ENCODE results near the gene GDF2.

GDF2 gene

GRCh38 chr10:47303105-47303504, 19.1 kb upstream of the GDF2 start:
- Histone ChIP-seq H3K27ac (no peak overlapping the region), H3K27me3 (ENCODE audit: control insufficient read depth, insufficient read depth, low read length) (no peaks in the 10 kb centered on the region), H3K79me2 (no peaks in the 10 kb centered on the region), H3K9me3 (ENCODE audit: control insufficient read depth, low read length) (no peaks in the 10 kb centered on the region), H3K36me3 (ENCODE audit: control insufficient read depth, insufficient read depth, low read length) (no peaks in the 10 kb centered on the region), H3K9ac (no peak overlapping the region), H3K4me1 (no peaks in the 10 kb centered on the region), H2AFZ (no peak overlapping the region), H3K4me3 (ENCODE audit: low read depth, low read length) (no peak overlapping the region), H3K4me2 (ENCODE audit: low read length) (no peak overlapping the region)
- TF ChIP-seq CTCF (IDR thresholded peaks at IDR 0.05) = no peak

- H3K9ac ChIP-seq = no peak overlapping the region
- H3K27me3 ChIP-seq (ENCODE audit: control insufficient read depth, insufficient read depth, low read length) = no peaks in the 10 kb centered on the region
- no peak for TF ChIP-seq CTCF (IDR thresholded peaks at IDR 0.05)
- no peak overlapping the region for H2AFZ ChIP-seq
- H3K4me3 ChIP-seq (ENCODE audit: low read depth, low read length) = no peak overlapping the region
- H3K36me3 ChIP-seq (ENCODE audit: control insufficient read depth, insufficient read depth, low read length) = no peaks in the 10 kb centered on the region
- no peak overlapping the region for H3K27ac ChIP-seq
- no peaks in the 10 kb centered on the region for H3K9me3 ChIP-seq (ENCODE audit: control insufficient read depth, low read length)
- no peaks in the 10 kb centered on the region for H3K79me2 ChIP-seq
- no peak overlapping the region for H3K4me2 ChIP-seq (ENCODE audit: low read length)
- no peaks in the 10 kb centered on the region for H3K4me1 ChIP-seq
These were observed 18.4 kb upstream of the GDF2 start for GRCh38 chr10:47303866-47304265.

GRCh38 chr10:47305566-47305965, 16.7 kb upstream of the GDF2 start:
- no peaks in the 10 kb centered on the region for H3K9me3 ChIP-seq (ENCODE audit: control insufficient read depth, low read length)
- no peak overlapping the region for H3K27ac ChIP-seq
- H3K79me2 ChIP-seq = no peaks in the 10 kb centered on the region
- TF ChIP-seq CTCF (IDR thresholded peaks at IDR 0.05) = no peak
- H3K27me3 ChIP-seq (ENCODE audit: control insufficient read depth, insufficient read depth, low read length) = no peaks in the 10 kb centered on the region
- no peak overlapping the region for H2AFZ ChIP-seq
- H3K4me1 ChIP-seq = no peaks in the 10 kb centered on the region
- no peak overlapping the region for H3K9ac ChIP-seq
- no peak overlapping the region for H3K4me3 ChIP-seq (ENCODE audit: low read depth, low read length)
- H3K36me3 ChIP-seq (ENCODE audit: control insufficient read depth, insufficient read depth, low read length) = no peaks in the 10 kb centered on the region
- H3K4me2 ChIP-seq (ENCODE audit: low read length) = no peak overlapping the region

GRCh38 chr10:47306387-47307210, 15.7 kb upstream of the GDF2 start:
- H3K9ac ChIP-seq = no peak overlapping the region
- no peaks in the 10 kb centered on the region for H3K36me3 ChIP-seq (ENCODE audit: control insufficient read depth, insufficient read depth, low read length)
- no peaks in the 10 kb centered on the region for H3K9me3 ChIP-seq (ENCODE audit: control insufficient read depth, low read length)
- H3K27me3 ChIP-seq (ENCODE audit: control insufficient read depth, insufficient read depth, low read length) = no peaks in the 10 kb centered on the region
- no peak overlapping the region for H3K4me2 ChIP-seq (ENCODE audit: low read length)
- H3K79me2 ChIP-seq = no peaks in the 10 kb centered on the region
- no peaks in the 10 kb centered on the region for H3K4me1 ChIP-seq
- no peak for TF ChIP-seq CTCF (IDR thresholded peaks at IDR 0.05)
- H3K27ac ChIP-seq = no peak overlapping the region
- no peak overlapping the region for H2AFZ ChIP-seq
- no peak overlapping the region for H3K4me3 ChIP-seq (ENCODE audit: low read depth, low read length)

- Histone ChIP-seq H3K9me3 (ENCODE audit: control insufficient read depth, low read length) (no peaks in the 10 kb centered on the region), H3K79me2 (no peaks in the 10 kb centered on the region), H2AFZ (no peak overlapping the region), H3K9ac (no peak overlapping the region), H3K36me3 (ENCODE audit: control insufficient read depth, insufficient read depth, low read length) (no peaks in the 10 kb centered on the region), H3K27ac (no peak overlapping the region), H3K4me2 (ENCODE audit: low read length) (no peak overlapping the region), H3K27me3 (ENCODE audit: control insufficient read depth, insufficient read depth, low read length) (no peaks in the 10 kb centered on the region), H3K4me3 (ENCODE audit: low read depth, low read length) (no peak overlapping the region), H3K4me1 (no peaks in the 10 kb centered on the region)
- TF ChIP-seq CTCF (IDR thresholded peaks at IDR 0.05) = no peak
These were observed 14.9 kb upstream of the GDF2 start for GRCh38 chr10:47307381-47307780.
